ENCODE measurements around the gene KCNN4.

The KCNN4 gene

GRCh38 chr19:43748205-43748594 is 32.6 kb downstream of the KCNN4 start:
- no peak for DNase-seq (ENCODE audit: low read depth)

GRCh38 chr19:43747557-43748204 is 33.1 kb downstream of the KCNN4 start:
- DNase-seq (ENCODE audit: low read depth), result no peak

- DNase-seq (ENCODE audit: low read depth), result no peak
Observed at GRCh38 chr19:43743059-43743458, 37.7 kb downstream of the KCNN4 start.

- DNase-seq (ENCODE audit: low read depth), result no peak
Observed at GRCh38 chr19:43741075-43741825, 39.5 kb downstream of the KCNN4 start.

- DNase-seq (ENCODE audit: low read depth), result no peak
Observed at GRCh38 chr19:43739439-43740235, 41.1 kb downstream of the KCNN4 start.

- no peak for DNase-seq (ENCODE audit: low read depth)
Observed at GRCh38 chr19:43738780-43739211, 42.0 kb downstream of the KCNN4 start.

GRCh38 chr19:43735957-43736356 is 44.8 kb downstream of the KCNN4 start:
- no peak for DNase-seq (ENCODE audit: low read depth)

- no peak for DNase-seq (ENCODE audit: low read depth)
Observed at GRCh38 chr19:43735013-43735412, 45.8 kb downstream of the KCNN4 start.

GRCh38 chr19:43731846-43732245 is 48.9 kb downstream of the KCNN4 start:
- no peak for DNase-seq (ENCODE audit: low read depth)

- DNase-seq (ENCODE audit: low read depth), result no peak
Observed at GRCh38 chr19:43731346-43731745, 49.4 kb downstream of the KCNN4 start.

- no peak for DNase-seq (ENCODE audit: low read depth)
Observed at GRCh38 chr19:43729919-43730318, 50.9 kb downstream of the KCNN4 start.

GRCh38 chr19:43727593-43727853 is 53.2 kb downstream of the KCNN4 start:
- DNase-seq (ENCODE audit: low read depth), result no peak

GRCh38 chr19:43726736-43727592 is 53.8 kb downstream of the KCNN4 start:
- no peak for DNase-seq (ENCODE audit: low read depth)

GRCh38 chr19:43725468-43725867 is 55.3 kb downstream of the KCNN4 start:
- no peak for DNase-seq (ENCODE audit: low read depth)

- no peak for DNase-seq (ENCODE audit: low read depth)
Observed at GRCh38 chr19:43724896-43725295, 55.9 kb downstream of the KCNN4 start.

- no peak for DNase-seq (ENCODE audit: low read depth)
Observed at GRCh38 chr19:43723588-43723987, 57.2 kb downstream of the KCNN4 start.

- DNase-seq (ENCODE audit: low read depth), result no peak
Observed at GRCh38 chr19:43721469-43722048, 59.2 kb downstream of the KCNN4 start.

GRCh38 chr19:43720936-43721335 is 59.8 kb downstream of the KCNN4 start:
- DNase-seq (ENCODE audit: low read depth), result no peak

GRCh38 chr19:43719918-43720317 is 60.9 kb downstream of the KCNN4 start:
- DNase-seq (ENCODE audit: low read depth), result no peak

- DNase-seq (ENCODE audit: low read depth), result no peak
Observed at GRCh38 chr19:43719378-43719868, 61.4 kb downstream of the KCNN4 start.

- DNase-seq (ENCODE audit: low read depth), result no peak
Observed at GRCh38 chr19:43718627-43719377, 62.0 kb downstream of the KCNN4 start.
